NCI-H524 (cell line): ENCODE measurements around the gene RHD.
"Not testable (repeated sequence)": the region's sequence is repeated elsewhere in the genome, so short reads cannot be mapped to it uniquely, and the experiment has no call there.

Experiments
- DNase-seq, 2 experiments: peaks; one replicate each; lab custom pipeline; 2025; lab: John Stamatoyannopoulos, UW

The RHD gene

DNA sequence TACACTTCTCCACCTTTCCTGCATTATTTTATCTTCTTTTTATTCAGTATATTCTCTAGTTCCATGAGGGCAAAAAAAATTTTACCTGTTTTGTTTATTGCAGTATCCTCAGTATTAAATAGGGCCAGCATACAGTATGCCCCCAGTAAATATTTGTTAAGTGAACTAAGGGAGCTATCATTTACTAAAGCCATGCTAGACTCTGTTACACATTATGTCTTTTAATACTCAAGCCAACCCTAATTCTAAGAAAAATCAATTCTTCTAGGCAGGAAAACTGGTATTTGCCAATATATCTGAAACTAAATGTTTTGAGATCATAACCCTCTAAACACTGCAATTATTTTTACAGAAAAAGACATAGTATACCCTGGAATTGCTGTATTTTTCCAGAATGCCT lies 84.1 kb downstream of the RHD start:
- DNase-seq: no peak

DNA sequence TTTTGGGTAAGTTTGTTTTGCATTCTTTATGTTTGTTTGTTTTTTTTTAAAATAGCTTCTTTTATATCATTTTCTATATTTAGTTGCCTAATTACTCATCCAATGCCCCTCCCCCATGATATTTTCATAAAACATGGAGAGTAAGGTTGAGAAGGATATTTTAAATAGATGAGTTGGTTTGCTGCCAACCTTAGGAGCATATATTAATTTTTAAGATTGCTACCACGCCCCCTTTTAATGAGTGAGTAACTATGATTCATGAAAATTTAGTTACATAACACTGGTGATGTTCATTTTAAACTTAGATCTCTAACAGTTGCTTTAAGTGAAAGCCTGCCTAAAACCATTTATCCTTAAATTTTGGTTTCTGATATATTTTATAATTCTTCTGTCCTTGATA lies 84.5 kb downstream of the RHD start:
- no peak for DNase-seq

DNA sequence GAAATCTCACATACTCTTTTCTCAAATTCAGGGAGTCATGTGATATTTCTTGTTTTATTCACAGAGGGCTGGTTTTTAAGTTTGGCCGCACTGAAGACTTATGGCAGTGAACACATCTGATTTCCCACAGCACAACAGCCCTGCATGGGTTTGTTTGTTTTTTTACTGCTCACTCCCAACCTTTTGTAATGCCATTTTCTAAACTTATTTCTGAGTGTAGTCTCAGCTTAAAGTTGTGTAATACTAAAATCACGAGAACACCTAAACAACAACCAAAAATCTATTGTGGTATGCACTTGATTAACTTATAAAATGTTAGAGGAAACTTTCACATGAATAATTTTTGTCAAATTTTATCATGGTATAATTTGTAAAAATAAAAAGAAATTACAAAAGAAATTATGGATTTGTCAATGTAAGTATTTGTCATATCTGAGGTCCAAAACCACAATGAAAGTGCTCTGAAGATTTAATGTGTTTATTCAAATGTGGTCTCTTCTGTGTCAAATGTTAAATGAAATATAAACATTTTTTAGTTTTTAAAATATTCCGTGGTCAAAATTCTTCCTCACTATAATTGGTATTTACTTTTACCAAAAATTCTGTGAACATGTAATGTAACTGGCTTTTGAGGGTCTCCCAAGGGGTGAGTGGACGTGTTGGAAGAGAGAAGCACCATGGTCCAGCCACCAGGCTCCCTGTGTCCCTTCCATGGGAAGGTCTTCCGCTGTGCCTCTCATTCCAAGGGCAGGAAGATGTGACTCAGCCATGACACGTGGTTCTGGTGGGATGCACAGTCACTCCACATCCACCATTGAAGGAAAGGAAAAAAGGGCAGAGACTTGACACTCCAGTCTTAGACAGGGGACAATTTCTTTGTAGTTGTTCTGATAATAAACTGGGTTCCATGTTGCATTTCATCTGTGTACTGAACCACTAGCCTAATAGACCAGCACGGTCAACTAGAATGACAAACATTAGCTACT lies 88.6 kb downstream of the RHD start:
- DNase-seq: no peak

DNA sequence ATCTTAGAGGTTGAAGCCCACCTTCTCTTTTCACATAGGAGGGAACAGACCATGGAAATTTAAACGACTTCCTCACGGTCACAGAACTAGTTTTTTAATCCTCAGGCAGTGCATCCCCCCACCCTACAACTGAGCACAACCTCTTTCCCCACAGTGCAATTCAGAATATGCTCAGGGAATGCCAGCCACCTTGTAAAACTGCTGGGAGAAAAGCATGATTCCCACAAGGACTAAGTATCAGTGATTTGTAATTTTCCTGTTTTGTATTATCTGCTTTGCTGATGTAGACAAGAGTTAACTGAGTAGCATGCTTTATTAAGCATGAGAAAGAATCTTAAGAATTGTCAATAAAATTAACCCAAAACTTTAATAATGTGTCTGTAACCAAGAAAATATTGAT lies 89.6 kb downstream of the RHD start:
- DNase-seq: no peak

DNA sequence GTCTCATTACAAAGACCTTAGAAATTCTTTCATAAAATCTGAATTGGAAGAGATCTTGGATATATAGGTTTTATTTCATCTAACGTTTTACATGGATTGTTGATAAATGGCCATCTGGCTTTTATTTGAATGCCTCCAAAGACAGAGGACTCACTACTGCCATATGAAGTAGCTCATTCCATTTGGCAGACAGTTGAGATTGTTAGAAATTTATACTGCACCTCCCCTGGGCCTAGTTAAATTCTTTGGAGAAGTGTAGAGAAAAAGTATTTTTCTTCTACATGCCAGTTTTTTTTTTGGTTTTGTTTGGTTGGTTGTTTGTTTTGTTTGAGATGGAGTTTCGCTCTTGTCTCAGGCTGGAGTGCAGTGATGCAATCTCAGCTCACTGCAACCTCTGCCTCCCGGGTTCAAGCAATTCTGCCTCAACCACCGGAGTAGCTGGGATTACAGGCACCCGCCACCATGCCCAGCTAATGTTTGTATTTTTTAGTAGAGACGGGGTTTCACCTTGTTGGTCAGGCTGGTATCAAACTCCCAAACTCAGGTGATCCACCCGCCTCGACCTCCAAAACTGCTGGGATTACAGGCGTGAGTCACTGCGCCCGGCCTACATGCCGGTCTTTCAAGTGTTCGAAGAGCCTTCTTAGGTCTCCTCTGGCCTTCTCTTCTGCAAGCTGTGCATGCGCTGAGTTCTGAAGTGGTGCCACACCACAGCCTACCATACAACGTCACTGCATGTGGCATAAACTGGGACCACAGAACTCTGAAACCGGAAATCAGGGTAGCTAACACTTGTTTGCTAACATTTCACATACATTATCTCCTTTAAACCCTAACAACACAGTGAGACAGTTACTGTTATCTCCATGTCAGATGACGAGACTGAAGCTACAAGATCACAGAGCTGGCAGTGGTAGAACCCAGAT lies 90.6 kb downstream of the RHD start:
- DNase-seq: not testable (repeated sequence)

DNA sequence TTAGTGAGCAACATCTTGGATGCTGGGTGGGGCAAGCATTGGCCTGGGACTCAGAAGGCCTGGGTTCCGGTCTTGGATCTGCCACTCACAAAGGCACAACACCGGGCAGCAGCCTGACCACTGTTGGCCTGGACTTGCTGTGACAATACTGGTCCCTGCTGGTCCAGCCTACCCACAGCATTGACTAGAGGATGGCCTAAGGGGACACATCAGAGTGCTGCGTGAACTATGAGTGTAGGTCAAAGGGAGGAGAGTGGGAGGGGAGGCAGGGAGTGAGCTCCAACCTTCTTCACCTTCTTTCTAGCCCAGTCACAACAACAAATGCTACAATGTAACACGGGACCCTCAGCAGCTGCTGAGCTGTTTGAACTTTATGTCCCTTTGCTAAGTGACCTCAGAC lies 96.9 kb downstream of the RHD start:
- no peak for DNase-seq

DNA sequence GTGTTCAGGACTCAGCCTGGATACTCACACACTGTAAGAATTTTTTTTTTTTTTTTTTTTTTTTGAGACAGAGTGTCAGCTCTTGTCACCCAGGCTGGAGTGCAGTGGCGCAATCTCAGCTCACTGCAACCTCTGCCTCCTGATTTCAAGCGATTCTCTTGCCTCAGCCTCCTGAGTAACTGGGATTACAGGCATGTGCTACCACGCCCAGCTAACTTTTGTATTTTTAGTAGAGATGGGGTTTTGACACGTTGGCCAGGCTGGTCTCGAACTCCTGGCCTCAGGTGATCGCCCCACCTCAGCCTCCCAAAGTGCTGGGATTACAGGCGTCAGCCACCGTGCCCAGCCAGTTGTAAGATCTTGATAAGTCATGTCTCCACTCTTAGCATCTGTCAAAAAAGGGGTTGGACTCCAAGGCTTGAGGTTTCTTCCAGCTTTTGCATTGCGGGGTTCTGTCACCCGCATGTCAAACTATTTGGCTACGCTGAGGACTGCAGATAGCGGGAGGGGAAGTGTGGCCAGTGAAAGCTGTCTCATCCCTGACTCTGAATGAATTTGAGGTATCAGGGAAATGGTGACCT lies 97.5 kb downstream of the RHD start:
- DNase-seq: not testable (repeated sequence)

DNA sequence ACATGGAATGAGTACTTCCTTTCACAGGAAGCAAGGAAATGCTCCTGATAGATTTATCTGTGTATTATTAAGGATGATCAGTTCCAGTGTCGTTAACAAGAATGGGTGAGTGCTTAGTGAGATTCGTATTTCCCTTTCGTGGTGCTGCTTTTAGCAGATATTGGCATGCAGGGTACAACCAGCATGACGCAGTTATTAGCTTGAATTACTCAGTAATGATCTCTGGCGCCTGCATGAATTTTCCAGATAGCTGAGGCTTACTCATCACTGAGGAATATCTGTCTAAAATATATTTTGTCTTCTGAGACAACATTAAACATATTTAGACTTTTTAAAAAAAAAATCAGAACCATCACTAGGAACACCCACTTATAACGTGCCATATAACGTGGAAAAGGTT lies 99.4 kb downstream of the RHD start:
- not testable (repeated sequence) for DNase-seq

DNA sequence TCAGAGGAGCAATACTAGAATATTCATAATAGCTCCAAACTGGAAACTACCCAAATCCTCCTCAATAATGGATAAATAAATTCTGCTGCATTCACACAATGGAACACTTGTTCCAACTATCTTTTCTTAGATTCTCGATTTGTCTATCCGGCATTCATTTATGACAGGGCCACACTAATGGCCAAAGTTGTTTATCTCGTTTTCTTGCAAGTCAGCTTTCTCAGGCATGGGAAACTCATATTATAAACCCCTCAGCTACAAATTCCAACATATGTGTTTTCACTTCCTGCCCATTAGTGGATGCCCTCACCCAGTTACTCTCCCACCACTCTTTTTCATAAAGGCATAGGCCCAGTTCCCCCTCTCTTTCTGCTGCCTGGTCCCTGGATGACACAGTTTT lies 106.1 kb downstream of the RHD start:
- DNase-seq: not testable (repeated sequence)
